HCT116 (cell line): ENCODE results near the gene DNMT3A. TPM values are rescaled to one million over a fixed set of nuclear protein-coding genes. Genes with fewer than 3 reads are reported as not detected.

Experiments
- ATAC-seq: fragments of 200-7000 bp; cut with Tn5 transposase; 2 replicates; pipeline ENCODE4 v1.9.1; 2020; ENCODE audit warnings: mild to moderate bottlenecking, moderate library complexity
- BruUV-seq: library from RNA; stranded (reverse); fragments of 400-500 nt; replicated peaks from 2 replicates; lab custom pipeline; 2021; lab: Mats Ljungman, UMichigan
- CTCF ChIA-PET: fragments of 300-600 bp; sonication (Branson Sonifier 250); formaldehyde crosslinking; loops from one replicate; lab custom pipeline; 2021; ENCODE audit warnings: antibody characterized with exemption; lab: Charles Lee
- POLR2A ChIA-PET: fragments of 300-600, 350-600 bp; sonication (Branson Sonifier 250); formaldehyde crosslinking; loops from one replicate; lab custom pipeline; 2021; ENCODE audit warnings: antibody characterized with exemption; lab: Charles Lee
- RAD21 ChIA-PET, 2 experiments: fragments of 300-600 bp; sonication (Branson Sonifier 250); formaldehyde crosslinking; loops; one replicate each; lab custom pipeline; 2023; ENCODE audit warnings: low total read pairs in 2 of 2; ENCODE audit not compliant: uncharacterized antibody in 2 of 2, unreplicated experiment in 2 of 2, low non-redundant PET in 1 of 2; lab: Charles Lee
- DNase-seq: peaks from one replicate; pipeline ENCODE4 v3.0.0-alpha.2; 2010; ENCODE audit warnings: low read depth, low spot score
- H2AFZ ChIP-seq: fragments of 200-600 bp; shearing (Covaris generic), sonication (generic); 2 replicates; pipeline ENCODE4 v1.6.1; 2017; ENCODE audit warnings: low read depth, mixed run types, mixed read lengths, antibody characterized with exemption, low read length; ENCODE audit not compliant: poor library complexity, severe bottlenecking
- H3K27ac ChIP-seq: 2 replicates; pipeline ENCODE4 v1.5.1; 2012; ENCODE audit warnings: low read depth, low read length
- H3K27me3 ChIP-seq: fragments of 200-600 bp; sonication (generic); 2 replicates; pipeline ENCODE4 v1.6.1; 2016; ENCODE audit warnings: mixed run types, low read length, mixed read lengths; ENCODE audit not compliant: insufficient read depth
- H3K36me3 ChIP-seq, 2 experiments: fragments of 200-500 bp in 1 of 2; fragments of 200-600 bp in 1 of 2; sonication (Bioruptor generic) in 1 of 2; sonication (generic) in 1 of 2; 2 replicates each; pipeline versions ENCODE4 v1.5.1 to v1.6.1; 2014 to 2016; ENCODE audit warnings: low read length in 2 of 2, inconsistent platforms in 1 of 2, mixed read lengths in 1 of 2, mixed run types in 1 of 2; ENCODE audit not compliant: insufficient read depth in 2 of 2, control insufficient read depth in 1 of 2
- H3K4me1 ChIP-seq, 2 experiments: fragments of 200-600 bp in 1 of 2; sonication (generic) in 1 of 2; 2 replicates each; pipeline versions ENCODE4 v1.5.1 to v1.6.1; 2012 to 2017; ENCODE audit warnings: low read length in 2 of 2, inconsistent platforms in 1 of 2, mild to moderate bottlenecking in 1 of 2, mixed read lengths in 1 of 2, mixed run types in 1 of 2, moderate library complexity in 1 of 2; ENCODE audit not compliant: insufficient read depth in 2 of 2, control insufficient read depth in 1 of 2
- H3K4me2 ChIP-seq: fragments of 200-600 bp; sonication (generic); 2 replicates; pipeline ENCODE4 v1.6.1; 2017; ENCODE audit warnings: mixed run types, low read length, mixed read lengths
- H3K4me3 ChIP-seq, 2 experiments: fragments of 200-600 bp in 1 of 2; sonication (generic) in 1 of 2; replicated peaks in 1 of 2; 2 replicates each; pipeline ENCODE4 v1.5.1; 2011 to 2016; ENCODE audit warnings: low read length in 2 of 2, control low read depth in 1 of 2, low read depth in 1 of 2, mild to moderate bottlenecking in 1 of 2, mixed read lengths in 1 of 2, mixed run types in 1 of 2
- H3K79me2 ChIP-seq: fragments of 200-600 bp; sonication (generic); 2 replicates; pipeline ENCODE4 v1.6.1; 2017; ENCODE audit warnings: mild to moderate bottlenecking, mixed run types, low read length, moderate library complexity, mixed read lengths; ENCODE audit not compliant: insufficient read depth
- H3K9ac ChIP-seq: fragments of 200-600 bp; sonication (generic); 2 replicates; pipeline ENCODE4 v1.6.1; 2016; ENCODE audit warnings: low read length, mixed read lengths
- H3K9me2 ChIP-seq: fragments of 200-600 bp; sonication (generic), shearing (Covaris generic); 2 replicates; pipeline ENCODE4 v1.6.1; 2017; ENCODE audit warnings: mixed run types, mild to moderate bottlenecking, moderate library complexity; ENCODE audit not compliant: insufficient read depth
- H3K9me3 ChIP-seq, 2 experiments: fragments of 200-500 bp in 1 of 2; fragments of 200-600 bp in 1 of 2; sonication (Bioruptor generic) in 1 of 2; sonication (generic) in 1 of 2; 2 replicates each; pipeline ENCODE4 v1.6.1; 2014 to 2017; ENCODE audit warnings: low read length in 2 of 2, mixed read lengths in 2 of 2, inconsistent platforms in 1 of 2, low read depth in 1 of 2, mild to moderate bottlenecking in 1 of 2, mixed run types in 1 of 2, moderate library complexity in 1 of 2; ENCODE audit not compliant: control insufficient read depth in 1 of 2, insufficient read depth in 1 of 2
- H4K20me1 ChIP-seq: fragments of 200-600 bp; sonication (generic), shearing (Covaris generic); 2 replicates; pipeline ENCODE4 v1.6.1; 2017; ENCODE audit warnings: mixed run types, mild to moderate bottlenecking, moderate library complexity; ENCODE audit not compliant: insufficient read depth
- CBX3 ChIP-seq: IDR thresholded peaks from 2 replicates; pipeline ENCODE4 v1.6.1; 2012; ENCODE audit warnings: low read depth
- EGR1 ChIP-seq: IDR thresholded peaks from 2 replicates; pipeline ENCODE4 v1.6.1; 2012; ENCODE audit warnings: low read depth
- EZH2phosphoT487 ChIP-seq: fragments of 200-600 bp; IDR thresholded peaks from 2 replicates; pipeline ENCODE4 v1.6.1; 2018; ENCODE audit warnings: antibody characterized with exemption, borderline replicate concordance
- POLR2A ChIP-seq: IDR thresholded peaks from 2 replicates; pipeline ENCODE4 v1.7.0; 2011; ENCODE audit warnings: borderline replicate concordance; ENCODE audit not compliant: insufficient read depth, insufficient read length; ENCODE audit errors: extremely low read depth
- POLR2AphosphoS5 ChIP-seq: IDR thresholded peaks from 2 replicates; pipeline ENCODE4 v1.6.1; 2011; ENCODE audit warnings: mild to moderate bottlenecking, low read depth, low read length, moderate library complexity
- RAD21 ChIP-seq: IDR thresholded peaks from 2 replicates; pipeline ENCODE4 v1.6.1; 2012; ENCODE audit warnings: low read depth, mild to moderate bottlenecking
- SIN3A ChIP-seq: IDR thresholded peaks from 2 replicates; pipeline ENCODE4 v1.6.1; 2012; ENCODE audit warnings: low read depth
- SP1 ChIP-seq: IDR thresholded peaks from 2 replicates; pipeline ENCODE4 v1.6.1; 2012; ENCODE audit warnings: low read depth
- TCF7L2 ChIP-seq: IDR thresholded peaks from 2 replicates; pipeline ENCODE4 v1.7.0; 2011; ENCODE audit warnings: borderline replicate concordance, inconsistent platforms; ENCODE audit not compliant: insufficient read depth, insufficient read length; ENCODE audit errors: extremely low read depth
- intact Hi-C: fragments of 100-400 bp; cut with micrococcal nuclease; formaldehyde crosslinking; loops from 2 replicates; pipeline ENCODE4 v1.10.0; 2022
- total RNA-seq: library from RNA; stranded (reverse); gene quantifications from one replicate; pipeline ENCODE4 v1.2.1, GENCODE V29; 2021; ENCODE audit not compliant: unreplicated experiment
- TF ChIP-seq, protein P1 (sequence below): IDR thresholded peaks from 2 replicates; pipeline ENCODE4 v1.6.1; 2011; ENCODE audit warnings: mild to moderate bottlenecking, low read length, moderate library complexity; ENCODE audit not compliant: insufficient replicate concordance; ENCODE audit errors: extremely low read depth
- TF ChIP-seq, protein P2 (sequence below): IDR thresholded peaks from 2 replicates; pipeline ENCODE4 v1.6.1; 2012
- TF ChIP-seq, protein P3 (sequence below): IDR thresholded peaks from 2 replicates; pipeline ENCODE4 v1.6.1; 2012; ENCODE audit warnings: low read depth
- TF ChIP-seq, protein P4 (sequence below): IDR thresholded peaks from 2 replicates; pipeline ENCODE4 v1.6.1; 2012

Gene DNMT3A
- total RNA-seq, 1 experiment from 2014 or later = 14.3 TPM

DNA sequence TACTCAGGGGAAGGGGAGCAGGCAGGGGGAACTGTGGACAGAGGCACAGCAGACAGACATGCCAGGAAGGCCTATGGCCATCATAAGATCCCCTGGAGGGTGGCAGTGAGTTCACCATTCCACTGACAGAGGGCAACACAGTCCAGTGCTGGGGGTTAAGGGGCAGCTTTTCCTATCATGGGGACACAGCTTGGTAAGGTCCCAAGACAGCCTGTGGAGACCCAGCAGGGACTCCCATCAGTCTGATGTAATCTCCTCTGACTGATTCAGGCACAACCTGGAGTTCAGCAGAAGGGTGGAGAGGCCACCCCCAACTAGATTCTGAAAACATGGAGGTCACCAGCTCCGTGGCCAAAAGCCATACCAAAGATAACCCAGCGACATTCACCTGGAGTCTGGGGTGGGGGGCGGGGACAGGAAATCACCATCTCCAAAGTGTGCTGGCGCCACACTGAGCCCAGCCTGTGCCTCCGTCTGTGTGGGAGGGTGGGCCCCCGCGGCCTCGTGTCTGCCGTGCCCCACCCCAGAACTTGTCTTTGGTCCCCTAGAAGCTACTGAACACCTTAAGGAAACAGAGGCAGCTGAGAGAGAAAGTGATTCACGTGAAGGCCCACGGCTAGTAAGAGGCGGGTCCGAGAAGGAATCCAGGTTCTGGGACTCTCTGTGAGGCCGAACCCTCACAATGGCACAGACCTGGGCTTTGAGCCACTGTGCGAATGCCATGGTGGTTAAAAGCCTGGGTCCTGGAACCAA is 28.6 kb downstream of the DNMT3A start:
- intact Hi-C loops = no loop called here
- DNase-seq (no peak), ATAC-seq (no peak)
- Histone ChIP-seq H3K9me2 (no peaks in the 10 kb centered on the region), H3K9ac (no peak overlapping the region), H3K27ac (no peak overlapping the region), H3K4me3 (no peak overlapping the region), H2AFZ (no peak overlapping the region), H3K9me3 (no peaks in the 10 kb centered on the region), H3K79me2 (0 out of 2 replicates have a peak, but pooled peaks cover 1% of the 10 kb centered on the region), H4K20me1 (no peaks in the 10 kb centered on the region), H3K4me2 (no peak overlapping the region), H3K27me3 (no peaks in the 10 kb centered on the region), H3K36me3 (no peaks in the 10 kb centered on the region), H3K4me1 (peaks cover 22 to 28% of the 10 kb centered on the region in 2 experiments)
- no TSS peak for BruUV-seq
- ChIA-PET CTCF (no interaction called here), POLR2A (no interaction called here), RAD21 (no interaction called here)
- TF ChIP-seq RAD21 (no peak), SIN3A (no peak), POLR2A (no peak), POLR2AphosphoS5 (no peak), EZH2phosphoT487 (no peak), TCF7L2 (no peak), EGR1 (no peak), SP1 (no peak), CBX3 (no peak)
- TF ChIP-seq, protein P1, sequence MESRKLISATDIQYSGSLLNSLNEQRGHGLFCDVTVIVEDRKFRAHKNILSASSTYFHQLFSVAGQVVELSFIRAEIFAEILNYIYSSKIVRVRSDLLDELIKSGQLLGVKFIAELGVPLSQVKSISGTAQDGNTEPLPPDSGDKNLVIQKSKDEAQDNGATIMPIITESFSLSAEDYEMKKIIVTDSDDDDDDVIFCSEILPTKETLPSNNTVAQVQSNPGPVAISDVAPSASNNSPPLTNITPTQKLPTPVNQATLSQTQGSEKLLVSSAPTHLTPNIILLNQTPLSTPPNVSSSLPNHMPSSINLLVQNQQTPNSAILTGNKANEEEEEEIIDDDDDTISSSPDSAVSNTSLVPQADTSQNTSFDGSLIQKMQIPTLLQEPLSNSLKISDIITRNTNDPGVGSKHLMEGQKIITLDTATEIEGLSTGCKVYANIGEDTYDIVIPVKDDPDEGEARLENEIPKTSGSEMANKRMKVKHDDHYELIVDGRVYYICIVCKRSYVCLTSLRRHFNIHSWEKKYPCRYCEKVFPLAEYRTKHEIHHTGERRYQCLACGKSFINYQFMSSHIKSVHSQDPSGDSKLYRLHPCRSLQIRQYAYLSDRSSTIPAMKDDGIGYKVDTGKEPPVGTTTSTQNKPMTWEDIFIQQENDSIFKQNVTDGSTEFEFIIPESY = no peak
- TF ChIP-seq, protein P2, sequence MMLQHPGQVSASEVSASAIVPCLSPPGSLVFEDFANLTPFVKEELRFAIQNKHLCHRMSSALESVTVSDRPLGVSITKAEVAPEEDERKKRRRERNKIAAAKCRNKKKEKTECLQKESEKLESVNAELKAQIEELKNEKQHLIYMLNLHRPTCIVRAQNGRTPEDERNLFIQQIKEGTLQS = no peak
- TF ChIP-seq, protein P3, sequence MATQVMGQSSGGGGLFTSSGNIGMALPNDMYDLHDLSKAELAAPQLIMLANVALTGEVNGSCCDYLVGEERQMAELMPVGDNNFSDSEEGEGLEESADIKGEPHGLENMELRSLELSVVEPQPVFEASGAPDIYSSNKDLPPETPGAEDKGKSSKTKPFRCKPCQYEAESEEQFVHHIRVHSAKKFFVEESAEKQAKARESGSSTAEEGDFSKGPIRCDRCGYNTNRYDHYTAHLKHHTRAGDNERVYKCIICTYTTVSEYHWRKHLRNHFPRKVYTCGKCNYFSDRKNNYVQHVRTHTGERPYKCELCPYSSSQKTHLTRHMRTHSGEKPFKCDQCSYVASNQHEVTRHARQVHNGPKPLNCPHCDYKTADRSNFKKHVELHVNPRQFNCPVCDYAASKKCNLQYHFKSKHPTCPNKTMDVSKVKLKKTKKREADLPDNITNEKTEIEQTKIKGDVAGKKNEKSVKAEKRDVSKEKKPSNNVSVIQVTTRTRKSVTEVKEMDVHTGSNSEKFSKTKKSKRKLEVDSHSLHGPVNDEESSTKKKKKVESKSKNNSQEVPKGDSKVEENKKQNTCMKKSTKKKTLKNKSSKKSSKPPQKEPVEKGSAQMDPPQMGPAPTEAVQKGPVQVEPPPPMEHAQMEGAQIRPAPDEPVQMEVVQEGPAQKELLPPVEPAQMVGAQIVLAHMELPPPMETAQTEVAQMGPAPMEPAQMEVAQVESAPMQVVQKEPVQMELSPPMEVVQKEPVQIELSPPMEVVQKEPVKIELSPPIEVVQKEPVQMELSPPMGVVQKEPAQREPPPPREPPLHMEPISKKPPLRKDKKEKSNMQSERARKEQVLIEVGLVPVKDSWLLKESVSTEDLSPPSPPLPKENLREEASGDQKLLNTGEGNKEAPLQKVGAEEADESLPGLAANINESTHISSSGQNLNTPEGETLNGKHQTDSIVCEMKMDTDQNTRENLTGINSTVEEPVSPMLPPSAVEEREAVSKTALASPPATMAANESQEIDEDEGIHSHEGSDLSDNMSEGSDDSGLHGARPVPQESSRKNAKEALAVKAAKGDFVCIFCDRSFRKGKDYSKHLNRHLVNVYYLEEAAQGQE = no peak
- TF ChIP-seq, protein P4, sequence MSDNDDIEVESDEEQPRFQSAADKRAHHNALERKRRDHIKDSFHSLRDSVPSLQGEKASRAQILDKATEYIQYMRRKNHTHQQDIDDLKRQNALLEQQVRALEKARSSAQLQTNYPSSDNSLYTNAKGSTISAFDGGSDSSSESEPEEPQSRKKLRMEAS = no peak
